Measurements from ENCODE around the gene DCC. TPM values are rescaled to one million over a fixed set of nuclear protein-coding genes. Genes with fewer than 3 reads are reported as not detected.

The DCC gene
- total RNA-seq, 6 donors from 2014 or later: 0.33 to 3.5 (median 1.0) TPM

GRCh38 chr18:52750995-52751394, 411.0 kb downstream of the DCC start:
- no peak for DNase-seq
- TF ChIP-seq EP300 (IDR thresholded peaks at IDR 0.05) (no peak), POLR2A (IDR thresholded peaks at IDR 0.05) (no peak), POLR2AphosphoS5 (IDR thresholded peaks at IDR 0.05) (no peak)
- TF ChIP-seq, protein P1, sequence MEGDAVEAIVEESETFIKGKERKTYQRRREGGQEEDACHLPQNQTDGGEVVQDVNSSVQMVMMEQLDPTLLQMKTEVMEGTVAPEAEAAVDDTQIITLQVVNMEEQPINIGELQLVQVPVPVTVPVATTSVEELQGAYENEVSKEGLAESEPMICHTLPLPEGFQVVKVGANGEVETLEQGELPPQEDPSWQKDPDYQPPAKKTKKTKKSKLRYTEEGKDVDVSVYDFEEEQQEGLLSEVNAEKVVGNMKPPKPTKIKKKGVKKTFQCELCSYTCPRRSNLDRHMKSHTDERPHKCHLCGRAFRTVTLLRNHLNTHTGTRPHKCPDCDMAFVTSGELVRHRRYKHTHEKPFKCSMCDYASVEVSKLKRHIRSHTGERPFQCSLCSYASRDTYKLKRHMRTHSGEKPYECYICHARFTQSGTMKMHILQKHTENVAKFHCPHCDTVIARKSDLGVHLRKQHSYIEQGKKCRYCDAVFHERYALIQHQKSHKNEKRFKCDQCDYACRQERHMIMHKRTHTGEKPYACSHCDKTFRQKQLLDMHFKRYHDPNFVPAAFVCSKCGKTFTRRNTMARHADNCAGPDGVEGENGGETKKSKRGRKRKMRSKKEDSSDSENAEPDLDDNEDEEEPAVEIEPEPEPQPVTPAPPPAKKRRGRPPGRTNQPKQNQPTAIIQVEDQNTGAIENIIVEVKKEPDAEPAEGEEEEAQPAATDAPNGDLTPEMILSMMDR (IDR thresholded peaks at IDR 0.05): no peak
- no peak for ATAC-seq (ENCODE audit: low FRiP score in 2 of 2)
- Histone ChIP-seq H3K4me3 (no peak overlapping the region), H3K27ac (no peak overlapping the region), H3K4me1 (no peaks in the 10 kb centered on the region), H3K27me3 (no peaks in the 10 kb centered on the region), H3K36me3 (no peaks in the 10 kb centered on the region), H3K9me3 (no peaks in the 10 kb centered on the region)
- WGBS, 2 donors: 83 to 93% methylated on average over 2 of the region's 2 CpGs

- H3K4me1 ChIP-seq: no peaks in the 10 kb centered on the region
- no peaks in the 10 kb centered on the region for H3K9me3 ChIP-seq
- WGBS, 2 donors: 29 to 53% methylated on average over 3 of the region's 3 CpGs
- H3K36me3 ChIP-seq: no peaks in the 10 kb centered on the region
- no peaks in the 10 kb centered on the region for H3K27me3 ChIP-seq
- TF ChIP-seq POLR2A (IDR thresholded peaks at IDR 0.05) (no peak), EP300 (IDR thresholded peaks at IDR 0.05) (no peak), POLR2AphosphoS5 (IDR thresholded peaks at IDR 0.05) (no peak)
- TF ChIP-seq, protein P1 (IDR thresholded peaks at IDR 0.05): no peak
- no peak overlapping the region for H3K27ac ChIP-seq
- no peak overlapping the region for H3K4me3 ChIP-seq
- no peak for ATAC-seq (ENCODE audit: low FRiP score in 2 of 2)
- no peak for DNase-seq
Measured at GRCh38 chr18:52764316-52764715, 424.3 kb downstream of the DCC start.

DNA sequence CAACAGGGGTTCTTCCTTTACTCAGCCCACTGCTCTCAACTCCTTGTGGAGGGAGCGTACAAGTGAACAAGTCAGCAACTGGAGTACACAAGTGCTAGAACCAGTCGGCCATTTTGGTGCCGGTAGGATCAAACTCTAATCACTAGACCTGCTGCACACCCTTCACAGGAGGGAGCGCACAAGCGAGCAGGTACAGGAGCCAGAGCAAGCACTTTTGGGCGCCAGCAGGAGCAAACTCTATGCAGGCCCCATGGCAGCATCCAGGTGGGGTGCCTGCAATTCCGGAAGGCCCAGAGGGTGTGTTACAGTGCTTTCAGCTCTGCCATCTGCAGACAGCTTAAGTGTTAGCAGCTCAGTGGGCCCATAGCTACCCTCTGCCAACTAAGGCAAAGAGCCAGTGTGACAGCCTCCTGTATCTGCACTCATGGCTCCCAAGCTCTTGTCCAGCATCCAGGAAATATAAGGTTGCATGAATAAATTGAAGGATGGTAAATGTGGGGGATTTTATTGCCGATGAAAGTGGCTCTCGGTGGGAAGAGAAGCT, 426.1 kb downstream of the DCC start:
- Histone ChIP-seq H3K4me1 (no peaks in the 10 kb centered on the region), H3K4me3 (no peak overlapping the region), H3K27me3 (no peaks in the 10 kb centered on the region), H3K27ac (no peak overlapping the region), H3K36me3 (no peaks in the 10 kb centered on the region), H3K9me3 (no peaks in the 10 kb centered on the region)
- ATAC-seq (ENCODE audit: low FRiP score in 2 of 2) (peak in 1 of 2 donors; percentile 8), DNase-seq (no peak)
- TF ChIP-seq, protein P1 (IDR thresholded peaks at IDR 0.05): no peak
- TF ChIP-seq EP300 (IDR thresholded peaks at IDR 0.05) (no peak), POLR2A (IDR thresholded peaks at IDR 0.05) (no peak), POLR2AphosphoS5 (IDR thresholded peaks at IDR 0.05) (no peak)
- 82 to 84% methylated on average over 8 to 9 of the region's 9 CpGs for WGBS, 2 donors

DNA sequence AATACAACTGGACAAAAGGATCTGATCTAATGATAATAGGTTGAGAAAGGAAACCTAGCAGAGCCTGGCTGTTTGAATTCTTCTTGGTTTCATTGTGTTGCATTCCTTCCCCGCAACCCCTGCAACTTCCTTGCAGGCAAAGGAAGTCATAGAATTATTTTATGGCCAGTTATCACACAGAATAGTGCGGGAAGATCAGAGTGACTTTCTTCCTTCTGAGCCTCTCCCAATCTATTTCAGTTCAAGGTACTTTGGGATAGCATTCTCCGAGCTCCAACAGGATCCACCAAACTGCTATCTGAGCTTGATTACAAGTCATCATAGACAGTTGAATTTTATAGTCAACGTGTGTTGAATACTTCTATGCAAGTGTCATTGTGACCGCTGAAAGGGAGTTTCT, 441.1 kb downstream of the DCC start:
- H3K4me1 ChIP-seq: no peaks in the 10 kb centered on the region
- no peak for DNase-seq
- TF ChIP-seq POLR2A (IDR thresholded peaks at IDR 0.05) (no peak), POLR2AphosphoS5 (IDR thresholded peaks at IDR 0.05) (no peak), EP300 (IDR thresholded peaks at IDR 0.05) (no peak)
- TF ChIP-seq, protein P1 (IDR thresholded peaks at IDR 0.05): no peak
- H3K9me3 ChIP-seq: no peaks in the 10 kb centered on the region
- ATAC-seq (ENCODE audit: low FRiP score in 2 of 2): no peak
- 67 to 77% methylated on average over 5 of the region's 5 CpGs for WGBS, 2 donors
- no peaks in the 10 kb centered on the region for H3K27me3 ChIP-seq
- H3K36me3 ChIP-seq: no peaks in the 10 kb centered on the region
- H3K4me3 ChIP-seq: no peak overlapping the region
- H3K27ac ChIP-seq: no peak overlapping the region

- H3K36me3 ChIP-seq: no peaks in the 10 kb centered on the region
- no peaks in the 10 kb centered on the region for H3K27me3 ChIP-seq
- peaks cover 0 to 41% (median 28%) of the 10 kb centered on the region in 4 donors for H3K9me3 ChIP-seq
- TF ChIP-seq EP300 (IDR thresholded peaks at IDR 0.05) (no peak), POLR2A (IDR thresholded peaks at IDR 0.05) (no peak), POLR2AphosphoS5 (IDR thresholded peaks at IDR 0.05) (no peak)
- TF ChIP-seq, protein P1 (IDR thresholded peaks at IDR 0.05): no peak
- DNase-seq: no peak
- 25 to 42% methylated on average over 2 of the region's 2 CpGs for WGBS, 2 donors
- H3K4me3 ChIP-seq: no peak overlapping the region
- no peak for ATAC-seq (ENCODE audit: low FRiP score in 2 of 2)
- H3K27ac ChIP-seq: no peak overlapping the region
- no peaks in the 10 kb centered on the region for H3K4me1 ChIP-seq
Measured at GRCh38 chr18:52791321-52791720, 451.3 kb downstream of the DCC start.

Measured in upper lobe of left lung (tissue), 6 donors.